HFF-Myc (cell line): ENCODE measurements around the gene RELN.

Experiments used
- DNase-seq: peaks from one replicate; pipeline ENCODE4 v3.0.0-alpha.2; 2011; ENCODE audit warnings: low read depth; ENCODE audit errors: extremely low read depth
- H3K4me3 ChIP-seq: replicated peaks from 2 replicates; pipeline ENCODE4 v1.5.1; 2011; ENCODE audit warnings: low read depth, mild to moderate bottlenecking, control low read depth, low read length
- TF ChIP-seq, protein P1 (sequence below): IDR thresholded peaks from 2 replicates; pipeline ENCODE4 v1.5.1; 2012; ENCODE audit warnings: mild to moderate bottlenecking, low read depth, low read length, control low read depth; ENCODE audit errors: missing control alignments

RELN gene

DNA sequence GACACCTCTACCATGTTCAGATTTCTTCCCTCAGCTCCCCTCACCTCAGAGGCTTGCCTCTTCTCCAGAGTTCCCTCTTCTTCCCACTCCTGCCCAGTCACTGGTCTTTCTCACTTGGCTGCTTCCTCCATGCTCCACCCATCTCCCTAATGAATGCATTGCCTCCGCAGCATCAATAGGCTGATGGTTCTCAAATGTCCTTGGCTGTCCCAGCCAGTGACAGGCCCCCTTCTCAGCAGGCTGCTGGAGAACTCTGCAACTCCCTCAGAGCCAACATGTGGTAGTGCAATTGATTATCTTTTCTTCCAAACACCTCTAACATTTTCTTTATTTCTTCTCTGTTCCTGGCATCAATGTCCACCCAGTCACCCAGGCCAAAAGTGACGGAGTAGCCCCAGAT lies 218.2 kb downstream of the RELN start:
- no peak overlapping the region for H3K4me3 ChIP-seq
- DNase-seq: no peak
- TF ChIP-seq, protein P1, sequence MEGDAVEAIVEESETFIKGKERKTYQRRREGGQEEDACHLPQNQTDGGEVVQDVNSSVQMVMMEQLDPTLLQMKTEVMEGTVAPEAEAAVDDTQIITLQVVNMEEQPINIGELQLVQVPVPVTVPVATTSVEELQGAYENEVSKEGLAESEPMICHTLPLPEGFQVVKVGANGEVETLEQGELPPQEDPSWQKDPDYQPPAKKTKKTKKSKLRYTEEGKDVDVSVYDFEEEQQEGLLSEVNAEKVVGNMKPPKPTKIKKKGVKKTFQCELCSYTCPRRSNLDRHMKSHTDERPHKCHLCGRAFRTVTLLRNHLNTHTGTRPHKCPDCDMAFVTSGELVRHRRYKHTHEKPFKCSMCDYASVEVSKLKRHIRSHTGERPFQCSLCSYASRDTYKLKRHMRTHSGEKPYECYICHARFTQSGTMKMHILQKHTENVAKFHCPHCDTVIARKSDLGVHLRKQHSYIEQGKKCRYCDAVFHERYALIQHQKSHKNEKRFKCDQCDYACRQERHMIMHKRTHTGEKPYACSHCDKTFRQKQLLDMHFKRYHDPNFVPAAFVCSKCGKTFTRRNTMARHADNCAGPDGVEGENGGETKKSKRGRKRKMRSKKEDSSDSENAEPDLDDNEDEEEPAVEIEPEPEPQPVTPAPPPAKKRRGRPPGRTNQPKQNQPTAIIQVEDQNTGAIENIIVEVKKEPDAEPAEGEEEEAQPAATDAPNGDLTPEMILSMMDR: no peak

DNA sequence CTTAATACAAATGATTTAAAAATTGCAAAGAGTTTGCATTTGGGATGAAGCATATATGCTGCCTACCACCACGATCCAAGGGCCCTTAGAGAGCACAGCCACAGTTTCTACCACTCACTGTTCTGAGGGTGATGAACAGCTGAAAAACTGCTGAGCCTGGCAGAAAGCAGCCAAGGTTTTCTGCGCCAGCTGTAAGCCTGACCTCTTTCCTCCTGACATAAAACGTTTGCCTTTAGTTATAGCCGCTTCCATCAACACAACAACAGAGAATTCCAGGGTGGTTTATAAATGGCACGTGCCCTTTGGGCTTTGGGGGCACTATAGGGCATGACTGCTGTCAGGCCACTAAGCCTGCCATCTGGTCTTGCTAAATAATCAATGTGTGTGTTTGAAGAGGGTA lies 222.8 kb downstream of the RELN start:
- no peak overlapping the region for H3K4me3 ChIP-seq
- TF ChIP-seq, protein P1: no peak
- no peak for DNase-seq

DNA sequence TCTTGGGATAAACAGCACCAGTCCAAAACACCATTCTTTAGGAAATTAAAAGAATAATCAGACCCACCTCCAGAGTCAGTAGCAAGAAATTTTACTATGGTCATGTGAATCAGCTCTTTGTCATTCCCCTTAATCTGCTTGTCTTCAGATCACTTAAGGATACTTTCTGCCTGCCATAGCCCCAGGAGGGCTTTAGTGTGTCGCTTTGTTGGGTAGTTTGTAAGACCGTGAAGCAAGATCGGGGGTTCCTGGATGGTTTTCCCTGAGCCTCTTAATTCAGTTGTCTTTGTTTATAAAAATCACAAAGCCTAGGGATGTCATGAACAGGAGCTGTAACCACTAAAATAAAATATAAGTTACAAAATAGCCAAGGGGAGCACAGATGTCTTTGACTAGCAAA lies 223.6 kb downstream of the RELN start:
- TF ChIP-seq, protein P1: no peak
- H3K4me3 ChIP-seq: no peak overlapping the region
- DNase-seq: no peak

DNA sequence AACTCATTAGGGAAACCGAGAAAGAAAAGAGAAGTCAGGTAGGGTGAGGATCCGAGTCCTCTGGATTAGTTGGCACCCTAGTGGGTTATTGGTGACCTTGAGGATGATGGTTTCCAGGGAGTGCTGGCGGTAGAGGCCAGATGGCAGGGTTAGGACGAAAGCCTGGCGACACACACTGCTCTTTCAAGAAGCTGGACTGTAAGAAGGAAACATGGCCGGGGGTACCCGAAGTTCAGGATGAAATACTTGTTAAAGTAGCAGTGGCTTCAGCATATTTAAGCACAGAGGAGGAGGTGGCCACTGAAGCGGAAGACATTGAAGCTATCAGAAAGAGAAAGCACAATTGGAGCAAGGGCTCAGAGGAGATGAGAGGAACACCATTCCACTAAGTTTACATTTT lies 224.6 kb downstream of the RELN start:
- TF ChIP-seq, protein P1: no peak
- no peak for DNase-seq
- H3K4me3 ChIP-seq: no peak overlapping the region

DNA sequence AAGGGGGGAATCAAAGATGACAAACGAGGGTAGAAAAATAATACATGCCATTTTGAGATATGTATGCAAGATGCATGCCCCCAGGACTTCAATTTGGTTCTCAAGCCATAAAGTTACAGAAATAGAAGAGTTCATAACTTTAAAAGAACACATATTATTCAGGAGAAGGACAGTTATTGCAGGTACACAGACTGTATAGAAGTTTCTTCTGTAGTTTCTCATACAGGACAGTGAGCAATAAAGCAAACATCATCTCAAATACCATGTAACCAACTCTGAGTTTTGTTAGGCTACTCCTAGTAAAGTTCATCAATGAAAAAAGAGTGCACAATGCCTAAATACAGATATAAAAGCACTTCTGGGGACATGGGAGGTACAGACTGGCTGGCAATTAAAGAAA lies 226.6 kb downstream of the RELN start:
- no peak overlapping the region for H3K4me3 ChIP-seq
- no peak for DNase-seq
- TF ChIP-seq, protein P1: no peak

DNA sequence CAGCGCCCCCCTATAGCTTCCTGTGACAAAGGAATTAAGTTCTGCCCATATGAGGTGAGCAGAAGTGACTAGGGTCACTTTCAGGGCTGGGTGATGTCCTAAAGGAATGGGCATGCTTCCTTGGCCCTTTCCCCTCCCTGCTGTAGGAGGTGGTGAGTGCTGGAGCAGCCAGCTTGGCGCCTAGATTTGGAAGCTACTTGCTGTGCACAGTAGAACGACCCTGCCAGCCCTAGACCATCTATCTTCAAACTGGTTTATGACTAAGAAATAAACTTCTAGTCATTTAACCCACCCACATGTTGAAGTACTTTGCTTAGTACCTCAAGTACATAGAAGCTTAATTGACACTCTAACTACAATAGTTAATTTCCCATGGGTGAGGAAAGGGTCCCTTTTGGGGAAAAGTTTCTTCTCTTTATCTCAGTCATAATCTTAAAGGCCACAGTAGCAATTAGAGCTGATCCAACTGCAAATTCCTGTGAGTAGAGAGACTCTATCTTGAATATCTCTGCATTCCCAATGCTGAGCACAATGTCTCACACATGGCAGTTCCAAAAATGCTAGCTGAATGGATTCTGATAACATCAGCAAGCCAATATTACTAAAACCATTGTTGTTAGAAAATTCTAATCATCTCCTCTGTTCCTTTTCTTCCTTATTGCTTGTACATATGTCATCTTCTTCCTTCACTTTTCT lies 227.2 kb downstream of the RELN start:
- H3K4me3 ChIP-seq: no peak overlapping the region
- TF ChIP-seq, protein P1: no peak
- DNase-seq: no peak

DNA sequence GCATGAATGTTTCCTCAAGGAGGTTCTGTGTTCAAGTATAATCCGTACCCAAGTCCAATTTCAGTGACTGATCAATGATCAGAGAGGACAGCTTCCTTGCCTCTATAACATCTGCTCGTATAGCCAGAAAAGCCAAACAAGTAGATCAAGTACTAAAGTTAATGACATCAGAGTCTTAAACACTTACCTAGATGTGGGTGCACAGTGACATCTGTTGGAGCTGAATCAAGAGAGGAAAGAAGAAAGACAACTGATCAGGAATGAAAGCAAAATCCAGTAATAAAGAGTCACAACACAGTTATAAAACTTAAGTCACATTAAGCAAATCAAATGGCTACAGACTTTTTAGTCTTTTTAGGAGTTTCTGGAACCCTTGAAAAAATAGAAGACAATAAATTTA lies 236.5 kb downstream of the RELN start:
- H3K4me3 ChIP-seq: no peak overlapping the region
- no peak for DNase-seq
- TF ChIP-seq, protein P1: no peak
